SJSA1 (cell line): Measurements from ENCODE around the gene SNX6. TPM values are rescaled to one million over a fixed set of nuclear protein-coding genes. Genes with fewer than 3 reads are reported as not detected.

Source experiments
- DNase-seq, 2 experiments: peaks; one replicate each; pipeline ENCODE4 v3.0.0-alpha.2; 2015 to 2020; ENCODE audit warnings: low spot score in 2 of 2, low read depth in 1 of 2
- H3K27ac ChIP-seq: fragments of 250-450 bp; sonication (Bioruptor Pico); 2 replicates; pipeline ENCODE4 v1.5.1; 2020; ENCODE audit warnings: mild to moderate bottlenecking, moderate library complexity
- H3K27me3 ChIP-seq: fragments of 250-450 bp; sonication (Bioruptor Pico); replicated peaks from 2 replicates; pipeline ENCODE4 v1.5.1; 2020; ENCODE audit warnings: mild to moderate bottlenecking, moderate library complexity
- H3K36me3 ChIP-seq: fragments of 250-450 bp; sonication (Bioruptor Pico); 2 replicates; pipeline ENCODE4 v1.5.1; 2020; ENCODE audit warnings: mild to moderate bottlenecking
- H3K4me1 ChIP-seq: fragments of 250-450 bp; sonication (Bioruptor Pico); replicated peaks from 2 replicates; pipeline ENCODE4 v1.6.1; 2021; ENCODE audit warnings: mild to moderate bottlenecking
- H3K4me3 ChIP-seq: fragments of 250-450 bp; sonication (Bioruptor Pico); 2 replicates; pipeline ENCODE4 v1.5.1; 2020; ENCODE audit warnings: mild to moderate bottlenecking
- H3K9me3 ChIP-seq: fragments of 250-450 bp; sonication (Bioruptor Pico); replicated peaks from 2 replicates; pipeline ENCODE4 v1.5.1; 2020; ENCODE audit warnings: mild to moderate bottlenecking
- total RNA-seq: library from RNA; depleted of rRNA; stranded (reverse); fragments of >200 nt; shearing (Covaris generic); gene quantifications from 2 replicates; pipeline ENCODE4 v1.2.3, GENCODE V29; 2014

The SNX6 gene
- total RNA-seq, 1 experiment from 2014 or later: 199 TPM

GRCh38 chr14:34620839-34621238 is 9.1 kb downstream of the SNX6 start:
- H3K9me3 ChIP-seq: no peaks in the 10 kb centered on the region
- no peaks in the 10 kb centered on the region for H3K4me1 ChIP-seq
- no peak for DNase-seq
- H3K36me3 ChIP-seq: peaks cover 46% of the 10 kb centered on the region
- no peak overlapping the region for H3K4me3 ChIP-seq
- H3K27ac ChIP-seq: no peak overlapping the region
- H3K27me3 ChIP-seq: no peaks in the 10 kb centered on the region

- Histone ChIP-seq H3K4me1 (no peaks in the 10 kb centered on the region), H3K36me3 (peaks cover 46% of the 10 kb centered on the region), H3K27ac (no peak overlapping the region), H3K9me3 (no peaks in the 10 kb centered on the region), H3K4me3 (no peak overlapping the region), H3K27me3 (no peaks in the 10 kb centered on the region)
- DNase-seq: no peak
Measured at GRCh38 chr14:34620115-34620514, 9.8 kb downstream of the SNX6 start.

- peaks cover 43% of the 10 kb centered on the region for H3K36me3 ChIP-seq
- DNase-seq: no peak
Measured at GRCh38 chr14:34619471-34619870, 10.5 kb downstream of the SNX6 start.

GRCh38 chr14:34616360-34616759 is 13.6 kb downstream of the SNX6 start:
- Histone ChIP-seq H3K4me3 (no peak overlapping the region), H3K27me3 (no peaks in the 10 kb centered on the region), H3K36me3 (peaks cover 26% of the 10 kb centered on the region), H3K9me3 (no peaks in the 10 kb centered on the region), H3K4me1 (no peaks in the 10 kb centered on the region), H3K27ac (no peak overlapping the region)
- DNase-seq: no peak

More at GRCh38 chr14:34619471-34619870, 10.5 kb downstream of the SNX6 start:
- Histone ChIP-seq H3K9me3 (no peaks in the 10 kb centered on the region), H3K27ac (no peak overlapping the region), H3K4me3 (no peak overlapping the region), H3K4me1 (no peaks in the 10 kb centered on the region), H3K27me3 (no peaks in the 10 kb centered on the region)

GRCh38 chr14:34615507-34615906 is 14.4 kb downstream of the SNX6 start:
- H3K36me3 ChIP-seq: peaks cover 20% of the 10 kb centered on the region
- H3K9me3 ChIP-seq: no peaks in the 10 kb centered on the region

GRCh38 chr14:34614638-34615037 is 15.3 kb downstream of the SNX6 start:
- no peak for DNase-seq
- H3K4me3 ChIP-seq: no peak overlapping the region
- H3K36me3 ChIP-seq: peaks cover 18% of the 10 kb centered on the region
- H3K9me3 ChIP-seq: no peaks in the 10 kb centered on the region
- no peaks in the 10 kb centered on the region for H3K4me1 ChIP-seq
- H3K27me3 ChIP-seq: no peaks in the 10 kb centered on the region
- H3K27ac ChIP-seq: no peak overlapping the region

More at GRCh38 chr14:34615507-34615906, 14.4 kb downstream of the SNX6 start:
- H3K27me3 ChIP-seq: no peaks in the 10 kb centered on the region
- H3K27ac ChIP-seq: no peak overlapping the region
- no peak for DNase-seq
- H3K4me1 ChIP-seq: no peaks in the 10 kb centered on the region
- H3K4me3 ChIP-seq: no peak overlapping the region

- no peaks in the 10 kb centered on the region for H3K4me1 ChIP-seq
- DNase-seq: no peak
- H3K27me3 ChIP-seq: no peaks in the 10 kb centered on the region
- H3K9me3 ChIP-seq: no peaks in the 10 kb centered on the region
- H3K4me3 ChIP-seq: no peak overlapping the region
- H3K27ac ChIP-seq: no peak overlapping the region
- peaks cover 41% of the 10 kb centered on the region for H3K36me3 ChIP-seq
Measured at GRCh38 chr14:34610101-34610500, 19.8 kb downstream of the SNX6 start.

GRCh38 chr14:34605461-34605860 is 24.5 kb downstream of the SNX6 start:
- Histone ChIP-seq H3K4me1 (no peaks in the 10 kb centered on the region), H3K9me3 (no peaks in the 10 kb centered on the region), H3K4me3 (no peak overlapping the region), H3K36me3 (peaks cover 74% of the 10 kb centered on the region), H3K27me3 (no peaks in the 10 kb centered on the region), H3K27ac (no peak overlapping the region)
- DNase-seq: no peak

GRCh38 chr14:34604995-34605394 is 25.0 kb downstream of the SNX6 start:
- H3K27me3 ChIP-seq: no peaks in the 10 kb centered on the region
- no peak for DNase-seq
- no peaks in the 10 kb centered on the region for H3K9me3 ChIP-seq
- H3K36me3 ChIP-seq: peaks cover 78% of the 10 kb centered on the region
- no peak overlapping the region for H3K4me3 ChIP-seq
- no peaks in the 10 kb centered on the region for H3K4me1 ChIP-seq
- no peak overlapping the region for H3K27ac ChIP-seq

- no peak for DNase-seq
- peaks cover 77% of the 10 kb centered on the region for H3K36me3 ChIP-seq
- no peak overlapping the region for H3K4me3 ChIP-seq
- no peak overlapping the region for H3K27ac ChIP-seq
- H3K27me3 ChIP-seq: no peaks in the 10 kb centered on the region
- no peaks in the 10 kb centered on the region for H3K4me1 ChIP-seq
- no peaks in the 10 kb centered on the region for H3K9me3 ChIP-seq
Measured at GRCh38 chr14:34596891-34597290, 33.1 kb downstream of the SNX6 start.

GRCh38 chr14:34593740-34594375 is 36.1 kb downstream of the SNX6 start:
- Histone ChIP-seq H3K27me3 (no peaks in the 10 kb centered on the region), H3K9me3 (no peaks in the 10 kb centered on the region), H3K4me3 (no peak overlapping the region), H3K27ac (no peak overlapping the region), H3K36me3 (peaks cover 72% of the 10 kb centered on the region), H3K4me1 (no peaks in the 10 kb centered on the region)
- no peak for DNase-seq

GRCh38 chr14:34592623-34593022 is 37.3 kb downstream of the SNX6 start:
- DNase-seq: no peak

GRCh38 chr14:34583525-34583924 is 46.4 kb downstream of the SNX6 start:
- H3K27ac ChIP-seq: no peak overlapping the region
- no peaks in the 10 kb centered on the region for H3K4me1 ChIP-seq
- no peak overlapping the region for H3K4me3 ChIP-seq
- no peak for DNase-seq
- no peaks in the 10 kb centered on the region for H3K9me3 ChIP-seq
- no peaks in the 10 kb centered on the region for H3K27me3 ChIP-seq
- peaks cover 48% of the 10 kb centered on the region for H3K36me3 ChIP-seq

More at GRCh38 chr14:34592623-34593022, 37.3 kb downstream of the SNX6 start:
- no peaks in the 10 kb centered on the region for H3K9me3 ChIP-seq
- no peaks in the 10 kb centered on the region for H3K27me3 ChIP-seq
- peaks cover 68% of the 10 kb centered on the region for H3K36me3 ChIP-seq
- no peaks in the 10 kb centered on the region for H3K4me1 ChIP-seq
- H3K4me3 ChIP-seq: no peak overlapping the region
- no peak overlapping the region for H3K27ac ChIP-seq

- H3K27ac ChIP-seq: no peak overlapping the region
- H3K27me3 ChIP-seq: no peaks in the 10 kb centered on the region
- H3K4me3 ChIP-seq: no peak overlapping the region
- DNase-seq: peak in 1 of 2 experiments; percentile 9
- no peaks in the 10 kb centered on the region for H3K9me3 ChIP-seq
- peaks cover 51% of the 10 kb centered on the region for H3K36me3 ChIP-seq
- H3K4me1 ChIP-seq: no peaks in the 10 kb centered on the region
Measured at GRCh38 chr14:34582117-34582680, 47.7 kb downstream of the SNX6 start.
